Stimulated activated CD8-positive, alpha-beta memory T cell treated with anti-CD3 and anti-CD28 coated beads, Interleukin-15, amount 100 ng/mL, for 4 hours (primary cell): Measurements from ENCODE around the gene PSD2.

Experiments
- DNase-seq, 2 donors: peaks; one replicate each; pipeline ENCODE4 v3.0.0-alpha.2; 2020; ENCODE audit warnings: low read depth in 2 of 2

PSD2 gene

DNA sequence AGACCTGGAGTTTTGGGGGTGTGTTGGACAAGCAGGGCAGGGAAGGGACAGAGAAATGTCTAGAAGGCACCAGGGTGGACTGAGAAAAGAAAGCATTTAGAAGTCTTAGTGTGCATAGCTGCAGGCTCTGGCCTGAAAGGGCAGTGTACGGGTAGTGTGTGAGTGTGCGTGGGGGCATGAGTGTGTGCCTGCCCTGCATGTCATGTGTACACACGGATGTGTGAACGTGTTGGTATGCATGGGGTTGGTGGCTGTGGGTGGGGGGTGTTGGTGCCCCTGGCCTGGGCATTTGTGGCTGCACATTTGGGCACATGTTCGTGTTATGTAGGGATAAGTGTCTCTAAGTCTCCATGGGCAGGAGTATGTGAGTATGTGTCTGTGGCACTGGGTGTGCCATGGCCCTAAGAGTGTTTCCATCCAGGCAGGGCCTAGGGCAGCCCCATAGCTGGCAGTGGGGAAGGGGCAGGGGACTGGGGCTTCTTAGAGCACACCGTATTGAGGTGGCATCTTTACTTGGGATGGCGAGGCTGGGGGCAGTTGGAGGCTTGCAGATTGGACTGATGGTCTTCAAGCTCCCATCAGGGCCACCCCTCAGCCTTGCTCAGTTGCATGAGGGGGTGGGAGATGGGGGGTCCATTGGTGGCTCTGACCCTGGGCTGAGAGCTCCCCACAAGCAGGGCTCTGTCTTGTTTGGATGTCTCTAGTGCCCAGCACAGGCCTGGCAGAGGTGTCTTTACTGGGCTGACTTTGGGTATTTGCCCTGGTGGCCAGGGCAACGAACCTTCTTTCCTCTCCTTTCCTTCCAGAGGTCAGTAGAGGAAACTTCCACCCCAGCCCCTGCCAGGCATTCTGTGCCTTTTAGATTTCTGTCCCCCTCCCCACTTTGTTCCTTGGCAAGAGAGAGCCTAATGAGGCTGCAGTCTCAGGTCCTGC is 15.0 kb downstream of the PSD2 start:
- no peak for DNase-seq

- no peak for DNase-seq
These were observed 15.6 kb downstream of the PSD2 start for GRCh38 chr5:139811274-139811607.

DNA sequence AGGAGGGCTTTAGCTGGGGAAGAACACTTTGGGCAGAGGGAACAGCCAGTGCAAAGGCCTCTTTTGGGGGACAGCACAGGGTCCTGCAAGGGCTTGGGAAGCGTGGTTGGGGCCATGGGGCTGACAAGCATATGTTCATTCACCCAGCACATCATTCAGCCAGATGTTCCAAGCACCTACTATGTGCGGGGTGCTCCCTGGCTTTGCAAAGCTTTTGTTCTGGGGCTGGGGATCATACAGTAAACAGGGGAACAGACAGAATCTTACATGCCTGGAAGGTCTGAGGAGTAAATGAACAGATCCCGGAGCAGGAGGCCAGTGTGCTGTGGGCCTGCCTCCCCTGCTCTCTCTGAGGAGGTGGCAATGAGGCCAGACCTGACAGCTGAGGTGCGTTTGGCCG is 16.7 kb downstream of the PSD2 start:
- no peak for DNase-seq

- no peak for DNase-seq
These were observed 17.5 kb downstream of the PSD2 start for GRCh38 chr5:139812836-139813805.

- no peak for DNase-seq
These were observed 18.6 kb downstream of the PSD2 start for GRCh38 chr5:139814191-139814601.

DNA sequence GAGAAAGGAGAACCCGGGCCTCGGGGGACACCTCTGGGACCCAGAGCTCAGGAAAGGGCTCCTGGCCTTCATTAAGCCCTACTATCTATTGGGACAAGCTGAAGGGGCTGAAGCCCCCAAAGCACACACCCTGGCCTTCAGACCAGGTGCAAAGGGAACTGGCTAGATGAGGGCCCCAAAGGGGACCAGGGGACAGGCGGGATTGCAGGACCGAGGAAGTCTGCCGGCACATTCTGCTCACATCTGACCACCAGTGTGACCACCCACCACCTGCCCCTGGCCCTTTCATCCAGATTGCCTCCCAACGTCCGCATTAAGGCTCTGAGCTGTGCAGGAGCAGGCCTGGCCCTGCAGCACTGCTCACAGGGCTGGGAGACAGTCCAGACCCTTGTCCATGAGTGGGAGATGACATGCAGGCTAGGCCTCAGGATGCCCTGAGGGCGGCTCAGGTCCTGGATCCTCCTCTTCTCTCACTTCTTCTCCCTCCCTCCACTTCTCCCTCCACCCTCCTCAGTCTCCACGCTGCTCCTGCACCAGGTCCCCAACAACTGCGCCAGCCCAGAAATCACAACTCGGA is 19.2 kb downstream of the PSD2 start:
- DNase-seq = no peak

DNA sequence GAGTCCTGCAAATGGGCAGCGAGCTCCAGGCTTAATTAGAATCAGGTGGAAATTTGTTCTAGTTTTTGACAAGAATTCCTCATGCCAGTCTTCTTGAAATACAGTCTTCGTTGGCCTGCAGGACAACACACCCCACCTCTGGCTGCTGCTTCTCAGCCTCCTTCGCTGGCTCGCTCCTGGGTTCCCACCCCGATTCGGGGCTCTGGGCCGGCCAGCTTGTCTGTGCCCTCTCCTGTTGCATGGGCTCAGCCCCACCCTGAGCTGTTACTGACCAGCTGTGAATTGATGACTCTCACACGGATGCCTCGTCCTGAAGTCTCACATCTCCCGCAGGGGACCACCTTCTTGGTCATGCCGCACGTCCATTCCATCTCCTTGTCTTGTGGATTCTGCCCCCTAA is 21.0 kb downstream of the PSD2 start:
- no peak for DNase-seq

DNA sequence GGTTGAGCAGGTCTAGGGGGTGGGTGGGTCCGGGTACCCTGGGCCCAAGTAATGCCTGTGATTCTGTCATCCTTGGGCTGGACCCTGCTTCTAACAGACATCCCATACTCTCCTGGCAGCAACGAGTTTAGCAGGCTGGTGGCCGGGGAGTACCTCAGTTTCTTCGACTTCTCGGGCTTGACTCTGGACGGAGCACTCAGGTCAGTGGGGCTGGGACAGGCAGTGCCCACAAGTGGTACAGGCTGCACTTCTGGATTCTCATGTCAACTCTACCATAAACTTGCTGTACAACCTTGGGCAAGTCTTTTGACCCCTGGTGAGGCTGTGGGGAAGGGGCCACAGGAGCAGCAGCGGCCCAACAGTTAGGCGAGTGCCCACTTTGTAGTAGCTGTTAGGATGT is 21.8 kb downstream of the PSD2 start:
- no peak for DNase-seq

DNA sequence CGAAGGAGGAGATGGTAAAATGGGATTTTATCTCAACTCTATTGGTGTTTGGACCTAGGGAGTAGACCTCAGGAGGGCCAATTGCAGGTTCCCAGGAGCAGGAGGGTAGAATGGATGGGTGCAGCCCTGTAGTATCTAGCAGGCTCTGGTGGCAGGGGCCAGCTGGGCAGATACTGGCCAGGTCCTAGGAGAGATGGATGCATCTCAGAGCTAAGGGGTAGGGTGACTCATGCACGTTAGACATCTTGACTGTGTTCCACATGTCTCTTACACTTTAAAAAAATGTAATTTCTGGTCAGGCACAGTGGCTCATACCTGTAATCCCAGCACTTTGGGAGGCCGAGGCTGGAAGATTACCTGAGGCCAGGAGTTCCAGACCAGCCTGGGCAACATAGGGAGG is 22.4 kb downstream of the PSD2 start:
- DNase-seq = no peak

GRCh38 chr5:139820130-139820529 is 24.5 kb downstream of the PSD2 start:
- no peak for DNase-seq

- no peak for DNase-seq
These were observed 25.0 kb downstream of the PSD2 start for GRCh38 chr5:139820606-139821005.

DNA sequence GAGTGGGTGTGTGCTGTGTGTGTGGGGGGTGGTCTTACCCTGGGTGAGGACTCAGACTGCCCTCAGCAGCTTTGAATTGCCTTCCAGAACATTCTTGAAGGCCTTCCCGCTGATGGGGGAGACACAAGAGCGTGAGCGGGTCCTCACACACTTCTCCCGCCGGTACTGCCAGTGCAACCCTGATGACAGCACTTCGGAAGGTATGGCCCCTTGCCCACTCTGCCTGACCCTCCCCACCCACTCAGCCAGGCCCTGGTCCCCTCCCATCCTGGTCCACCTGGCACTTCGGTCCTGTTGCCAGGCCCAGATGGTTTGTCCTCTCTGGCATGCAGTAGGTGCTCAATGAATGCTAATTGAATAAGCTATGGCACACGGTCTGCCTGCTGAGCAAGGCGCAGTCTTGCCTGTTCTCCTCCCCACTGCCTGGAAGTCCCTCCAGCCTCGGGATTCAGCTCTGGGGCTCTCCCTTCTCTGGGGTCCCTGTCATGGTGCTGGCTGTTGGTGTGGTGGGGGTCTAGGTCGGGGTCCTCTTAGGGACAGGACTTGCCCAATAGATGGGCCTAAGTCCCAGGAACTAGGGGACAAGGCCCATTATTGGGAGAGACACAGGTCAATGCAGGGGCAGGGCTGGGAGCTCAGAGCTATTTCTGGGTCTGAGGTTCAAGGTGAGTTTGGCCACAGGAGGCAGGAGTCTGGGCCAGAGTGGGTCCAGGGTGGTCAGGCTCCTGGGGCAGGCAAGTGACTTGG is 26.4 kb downstream of the PSD2 start:
- no peak for DNase-seq

- no peak for DNase-seq
These were observed 27.2 kb downstream of the PSD2 start for GRCh38 chr5:139822553-139823425.

DNA sequence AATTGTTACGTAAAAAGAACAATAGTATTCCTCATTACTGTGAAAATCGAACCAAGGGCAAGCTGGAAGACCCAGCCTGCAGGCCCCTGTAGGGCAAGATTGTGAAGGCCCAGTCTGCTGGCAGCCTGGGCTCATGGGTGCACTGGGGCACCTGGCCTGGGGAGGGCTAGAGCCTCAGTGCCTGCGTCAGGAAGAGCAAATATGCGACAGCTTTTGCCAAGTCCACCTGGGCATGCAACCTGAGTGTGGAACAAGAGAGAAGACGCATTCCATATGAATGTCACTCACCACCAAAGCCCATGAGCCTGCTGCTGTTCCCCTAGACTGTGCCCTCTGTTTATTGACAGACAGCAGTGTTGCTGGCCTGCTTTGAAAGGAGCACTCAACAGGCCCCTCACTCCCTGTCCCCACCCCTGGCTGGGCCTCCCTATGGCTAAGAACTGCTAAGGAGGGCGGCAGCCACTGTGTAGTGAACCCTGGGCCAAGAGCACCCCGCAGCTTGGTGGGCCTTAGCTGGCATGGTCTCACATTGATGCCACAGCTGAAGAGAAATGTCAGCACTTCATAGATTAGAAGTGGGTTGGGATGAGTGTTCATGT is 28.2 kb downstream of the PSD2 start:
- DNase-seq = no peak

DNA sequence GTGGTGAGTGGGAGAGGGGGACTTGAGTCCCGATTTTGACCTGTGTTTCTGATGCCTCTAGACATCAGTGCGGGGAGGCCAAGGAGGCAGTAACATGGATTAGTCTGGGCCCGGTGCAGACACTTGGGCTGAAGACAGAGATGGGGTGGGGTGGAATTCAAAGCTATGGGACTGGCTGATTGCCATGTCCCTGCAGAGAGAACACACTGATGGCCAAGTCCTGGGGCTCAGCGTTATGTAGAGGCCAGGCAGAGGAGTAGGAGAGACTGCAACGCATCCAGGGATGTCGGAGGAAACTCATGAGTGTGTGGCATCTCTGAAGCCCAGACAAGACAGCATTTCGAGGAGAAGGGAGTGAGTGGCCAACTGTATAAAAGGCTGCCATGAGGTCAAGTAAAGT is 30.1 kb downstream of the PSD2 start:
- no peak for DNase-seq

DNA sequence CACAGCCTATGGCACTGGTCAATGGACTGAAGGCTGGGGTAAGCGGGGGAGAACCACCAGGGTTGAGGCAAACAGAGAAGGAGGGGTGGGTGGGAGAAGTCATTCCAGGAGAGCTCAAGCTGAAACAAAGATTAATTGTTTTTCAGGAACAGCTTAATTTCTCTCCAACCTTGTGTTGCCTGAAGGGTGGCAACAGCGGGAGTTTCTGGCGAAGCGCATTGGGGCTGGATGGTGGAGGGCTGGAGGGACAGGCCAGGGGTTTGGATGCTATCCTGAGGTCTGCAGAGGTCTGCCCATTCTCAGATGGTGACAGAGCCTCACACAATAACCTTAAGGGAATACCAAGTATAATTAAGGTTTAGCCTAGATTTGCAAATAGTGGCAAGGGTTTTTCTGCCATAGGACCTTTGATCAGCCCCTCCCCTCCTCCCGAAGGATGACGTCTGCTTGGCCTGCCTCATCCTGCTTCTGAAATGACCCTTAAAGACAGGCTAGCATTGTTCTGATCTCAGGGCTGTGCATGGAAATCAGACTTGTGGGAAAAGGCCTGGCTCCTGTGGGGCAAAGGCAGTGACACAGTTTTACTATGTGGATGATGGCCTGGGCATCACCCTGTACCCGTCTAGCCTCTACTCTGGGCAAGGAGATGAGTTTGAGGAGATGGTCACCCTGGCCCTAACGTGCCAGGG is 32.7 kb downstream of the PSD2 start:
- DNase-seq = no peak

DNA sequence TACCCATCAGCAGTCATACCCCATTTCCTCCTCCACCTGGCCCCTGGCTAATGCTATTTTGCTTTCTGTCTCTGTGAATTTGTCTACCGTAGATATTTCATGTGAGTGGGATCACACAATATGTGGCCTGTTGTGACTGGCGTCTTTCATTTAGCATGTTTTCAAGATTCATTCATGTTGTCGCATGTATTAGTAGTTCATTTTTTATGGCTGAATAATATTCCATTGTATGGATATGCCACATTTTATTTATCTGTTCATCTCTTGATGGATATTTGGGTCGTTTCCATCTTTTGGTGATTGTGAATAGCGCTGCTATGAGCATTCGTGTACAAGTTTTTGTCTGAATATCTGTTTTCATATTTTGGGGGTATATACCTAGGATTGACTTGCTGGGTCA is 33.9 kb downstream of the PSD2 start:
- DNase-seq = no peak

DNA sequence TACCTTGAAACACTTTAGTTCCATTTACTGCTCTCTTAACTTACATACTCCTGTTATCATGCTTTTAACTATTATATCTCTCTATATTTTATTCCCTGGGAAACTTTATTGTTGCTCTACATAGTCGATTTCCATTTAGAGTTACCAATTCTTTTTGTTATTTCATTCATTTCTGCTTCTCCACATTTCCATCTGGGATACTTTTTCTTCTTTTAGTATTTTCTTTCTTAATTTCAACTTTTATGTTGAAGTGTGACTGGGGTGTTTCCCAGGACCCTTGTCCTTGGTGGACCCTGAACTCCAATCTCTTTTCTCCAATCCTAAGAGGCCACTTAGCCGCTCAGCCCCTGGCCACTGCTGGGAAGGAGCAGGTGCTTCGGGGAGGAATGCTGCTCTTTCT is 36.0 kb downstream of the PSD2 start:
- DNase-seq = no peak

- DNase-seq = no peak
These were observed 37.9 kb downstream of the PSD2 start for GRCh38 chr5:139833525-139833924.

- DNase-seq = no peak
These were observed 40.0 kb downstream of the PSD2 start for GRCh38 chr5:139835656-139836055.
